ENCODE measurements around the gene IMMT.

The IMMT gene

GRCh38 chr2:86097114-86097896 lies 98.0 kb downstream of the IMMT start:
- Histone ChIP-seq H3K4me3 (ENCODE audit: low read depth, low read length) (no peak overlapping the region), H3K9ac (no peak overlapping the region), H3K36me3 (ENCODE audit: control insufficient read depth, insufficient read depth, low read length) (no peaks in the 10 kb centered on the region), H3K27me3 (ENCODE audit: control insufficient read depth, insufficient read depth, low read length) (no peaks in the 10 kb centered on the region), H2AFZ (no peak overlapping the region), H3K4me2 (ENCODE audit: low read length) (no peak overlapping the region), H3K9me3 (ENCODE audit: control insufficient read depth, low read length) (no peaks in the 10 kb centered on the region), H3K27ac (no peak overlapping the region), H3K79me2 (peaks cover 8% of the 10 kb centered on the region), H3K4me1 (no peaks in the 10 kb centered on the region)
- TF ChIP-seq CTCF (IDR thresholded peaks at IDR 0.05), result no peak

GRCh38 chr2:86094229-86094628 lies 101.0 kb downstream of the IMMT start:
- H3K4me2 ChIP-seq (ENCODE audit: low read length), result no peak overlapping the region
- H3K27ac ChIP-seq, result no peak overlapping the region
- no peak overlapping the region for H3K9ac ChIP-seq
- H3K9me3 ChIP-seq (ENCODE audit: control insufficient read depth, low read length), result no peaks in the 10 kb centered on the region
- H3K4me1 ChIP-seq, result no peaks in the 10 kb centered on the region
- peaks cover 3% of the 10 kb centered on the region for H3K79me2 ChIP-seq
- no peak for TF ChIP-seq CTCF (IDR thresholded peaks at IDR 0.05)
- no peaks in the 10 kb centered on the region for H3K36me3 ChIP-seq (ENCODE audit: control insufficient read depth, insufficient read depth, low read length)
- H3K4me3 ChIP-seq (ENCODE audit: low read depth, low read length), result no peak overlapping the region
- H3K27me3 ChIP-seq (ENCODE audit: control insufficient read depth, insufficient read depth, low read length), result no peaks in the 10 kb centered on the region
- no peak overlapping the region for H2AFZ ChIP-seq

Data from parathyroid adenoma (tissue), 2 donors.